Naive thymus-derived CD4-positive, alpha-beta T cell (primary cell): ENCODE results near the gene SELE. TPM values are rescaled to one million over a fixed set of nuclear protein-coding genes. Genes with fewer than 3 reads are reported as not detected.

ENCODE experiments used
- ATAC-seq: fragments of 150-1000 bp; cut with Tn5 transposase; 2 replicates; pipeline ENCODE4 v1.10.0; 2021; ENCODE audit warnings: mild to moderate bottlenecking, moderate library complexity
- CTCF ChIA-PET: fragments of 350-600 bp; sonication (Branson Sonifier 250); formaldehyde crosslinking; loops from one replicate; lab custom pipeline; 2021; ENCODE audit warnings: antibody characterized with exemption; lab: Charles Lee
- POLR2A ChIA-PET: fragments of 350-600 bp; sonication (Branson Sonifier 250); formaldehyde crosslinking; loops from one replicate; lab custom pipeline; 2021; ENCODE audit warnings: antibody characterized with exemption, inconsistent platforms; lab: Charles Lee
- DNase-seq, 9 donors: peaks; one replicate each; pipeline versions ENCODE4 v3.0.0 to v3.0.0-alpha.2; 2020 to 2022; ENCODE audit warnings: mixed read lengths in 1 of 9
- H3K27ac ChIP-seq: one replicate; pipeline ENCODE4 v1.7.0; 2013; ENCODE audit warnings: mild to moderate bottlenecking, low read depth, low read length, moderate library complexity
- H3K27me3 ChIP-seq, 2 donors: one replicate each; pipeline ENCODE4 v1.7.0; 2013; ENCODE audit warnings: low read length in 2 of 2, mild to moderate bottlenecking in 2 of 2, moderate library complexity in 2 of 2; ENCODE audit not compliant: control insufficient read depth in 2 of 2, insufficient read depth in 2 of 2
- H3K36me3 ChIP-seq, 3 experiments: 1 replicate in 2 of 3; 2 replicates in 1 of 3; pipeline ENCODE4 v1.7.0; 2013; ENCODE audit warnings: low read length in 3 of 3, mild to moderate bottlenecking in 3 of 3, moderate library complexity in 1 of 3; ENCODE audit not compliant: insufficient read depth in 3 of 3, control insufficient read depth in 2 of 3
- H3K4me1 ChIP-seq, 2 donors: one replicate each; pipeline ENCODE4 v1.7.0; 2013; ENCODE audit warnings: low read length in 2 of 2, mild to moderate bottlenecking in 2 of 2, moderate library complexity in 1 of 2; ENCODE audit not compliant: control insufficient read depth in 2 of 2, insufficient read depth in 2 of 2
- H3K4me3 ChIP-seq: 2 replicates; pipeline ENCODE4 v1.7.0; 2013; ENCODE audit warnings: mild to moderate bottlenecking, low read length
- H3K9me3 ChIP-seq, 3 experiments: 1 replicate in 2 of 3; 2 replicates in 1 of 3; pipeline ENCODE4 v1.7.0; 2013; ENCODE audit warnings: low read length in 3 of 3; ENCODE audit not compliant: control insufficient read depth in 2 of 3
- H3K27ac Mint-ChIP-seq, 9 donors: one replicate each; pipeline ENCODE4 v1.8.0; 2020 to 2022; ENCODE audit warnings: mixed read lengths in 9 of 9, mild to moderate bottlenecking in 8 of 9, moderate library complexity in 5 of 9, inconsistent platforms in 2 of 9
- H3K27me3 Mint-ChIP-seq, 5 donors: one replicate each; pipeline ENCODE4 v1.8.0; 2021 to 2022; ENCODE audit warnings: mixed read lengths in 5 of 5, mild to moderate bottlenecking in 1 of 5
- H3K36me3 Mint-ChIP-seq, 5 donors: one replicate each; pipeline ENCODE4 v1.8.0; 2020 to 2022; ENCODE audit warnings: mixed read lengths in 5 of 5, mild to moderate bottlenecking in 3 of 5, inconsistent platforms in 1 of 5
- H3K4me1 Mint-ChIP-seq, 7 donors: one replicate each; pipeline ENCODE4 v1.8.0; 2020 to 2022; ENCODE audit warnings: mixed read lengths in 7 of 7, mild to moderate bottlenecking in 3 of 7, inconsistent platforms in 1 of 7
- H3K4me3 Mint-ChIP-seq, 10 donors: one replicate each; pipeline ENCODE4 v1.8.0; 2020 to 2022; ENCODE audit warnings: mild to moderate bottlenecking in 10 of 10, mixed read lengths in 10 of 10, moderate library complexity in 6 of 10, inconsistent platforms in 2 of 10
- H3K9me3 Mint-ChIP-seq, 11 donors: one replicate each; pipeline ENCODE4 v1.8.0; 2020 to 2022; ENCODE audit warnings: mixed read lengths in 11 of 11, mild to moderate bottlenecking in 4 of 11, inconsistent platforms in 1 of 11, moderate library complexity in 1 of 11
- intact Hi-C, 2 donors: fragments of 100-400 bp; cut with micrococcal nuclease; formaldehyde crosslinking; loops; one replicate each; pipeline ENCODE4 v1.15.1; 2023
- polyA plus RNA-seq, 2 donors: library from polyadenylated mRNA; unstranded; fragments of 300-500 nt; fragmentation: Illumina TruSeq; gene quantifications; one replicate each; pipeline ENCODE4 v1.2.3, GENCODE V29; 2021
- total RNA-seq, 6 experiments: library from RNA in 5 of 6; stranded (reverse) in 5 of 6; gene quantifications; 1 replicate in 5 of 6; 2 replicates in 1 of 6; pipeline ENCODE4 v1.2.3 and lab custom pipeline; 2021 to 2026

SELE gene
- total and polyA plus RNA-seq, 7 experiments from 2014 or later, result not detected

DNA sequence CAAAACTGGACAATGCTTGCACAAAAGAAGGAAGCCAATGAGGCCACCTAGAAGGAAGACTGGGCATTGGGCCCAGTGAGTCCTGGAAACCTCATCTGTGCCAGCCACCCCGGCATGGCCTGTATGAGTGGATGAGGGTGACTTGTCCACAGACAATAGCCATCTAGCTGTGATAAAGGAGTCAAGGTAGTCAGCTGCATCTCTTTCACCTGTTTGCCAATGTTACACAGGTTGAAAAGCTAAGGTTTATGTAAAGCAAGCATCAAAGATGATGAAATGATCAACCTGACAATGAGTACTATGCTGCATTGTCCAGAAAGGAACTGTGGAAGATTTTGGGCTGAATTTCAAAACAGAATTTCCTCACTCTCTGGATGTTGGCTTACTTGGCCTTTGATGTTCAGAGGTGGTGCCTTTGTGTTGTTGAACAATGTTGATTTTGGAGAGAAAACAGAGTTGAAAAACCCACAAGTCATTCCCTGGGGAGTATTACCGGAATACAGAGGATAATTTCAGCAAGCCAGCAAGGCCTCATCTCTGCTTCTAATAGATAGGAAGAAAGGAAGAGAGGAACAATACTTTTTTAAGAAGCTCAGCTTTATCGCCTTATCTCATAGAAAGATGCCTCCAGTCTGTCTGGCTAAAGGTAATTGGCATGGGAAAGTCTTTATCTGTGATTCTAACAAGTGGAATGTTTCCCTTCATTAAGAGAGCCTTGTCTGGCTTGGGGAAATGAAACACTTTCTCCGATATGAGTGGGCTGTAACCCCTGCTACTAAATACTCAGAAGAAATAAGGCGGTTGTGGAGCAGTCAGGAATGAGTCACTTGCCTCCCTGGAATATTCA, 11.4 kb upstream of the SELE start:
- H3K4me3 Mint-ChIP-seq, result no peak overlapping the region
- intact Hi-C loops, result no loop called here
- Histone ChIP-seq H3K36me3 (no peaks in the 10 kb centered on the region), H3K4me3 (no peak overlapping the region), H3K9me3 (no peaks in the 10 kb centered on the region), H3K4me1 (no peaks in the 10 kb centered on the region), H3K27me3 (no peaks in the 10 kb centered on the region), H3K27ac (no peak overlapping the region)
- peaks cover 0 to 32% (median 5%) of the 10 kb centered on the region in 5 donors for H3K27me3 Mint-ChIP-seq
- POLR2A ChIA-PET, result interaction anchor here (0.7 kb wide), 1 partner anchor 33 kb away, joined by 3 read pairs; no protein-coding TSS in a partner anchor
- no peak for ATAC-seq
- no peaks in the 10 kb centered on the region for H3K4me1 Mint-ChIP-seq
- peaks cover 0 to 6% (median 0%) of the 10 kb centered on the region in 11 donors for H3K9me3 Mint-ChIP-seq
- H3K27ac Mint-ChIP-seq, result no peak overlapping the region
- DNase-seq, result no peak
- CTCF ChIA-PET, result no interaction called here
- peaks cover 0 to 4% (median 0%) of the 10 kb centered on the region in 5 donors for H3K36me3 Mint-ChIP-seq

GRCh38 chr1:169741666-169742394, 8.0 kb upstream of the SELE start:
- ChIA-PET POLR2A (no interaction called here), CTCF (interaction anchor here (0.7 to 1.4 kb wide), 2 partner anchors 191 to 1835 kb away, joined by 3 read pairs; no protein-coding TSS in a partner anchor)
- Histone ChIP-seq H3K27me3 (no peaks in the 10 kb centered on the region), H3K4me1 (no peaks in the 10 kb centered on the region), H3K27ac (no peak overlapping the region), H3K36me3 (no peaks in the 10 kb centered on the region), H3K4me3 (no peak overlapping the region), H3K9me3 (no peaks in the 10 kb centered on the region)
- Mint-ChIP-seq H3K36me3 (peaks cover 0 to 4% (median 0%) of the 10 kb centered on the region in 5 donors), H3K4me3 (no peak overlapping the region), H3K27ac (no peak overlapping the region), H3K27me3 (peaks cover 1 to 48% (median 10%) of the 10 kb centered on the region in 5 donors), H3K4me1 (no peaks in the 10 kb centered on the region), H3K9me3 (peaks cover 0 to 6% (median 0%) of the 10 kb centered on the region in 11 donors)
- ATAC-seq (no peak), DNase-seq (no peak)
- intact Hi-C loops, result no loop called here

- no peaks in the 10 kb centered on the region for H3K4me1 ChIP-seq
- no peak overlapping the region for H3K27ac ChIP-seq
- Mint-ChIP-seq H3K4me1 (no peaks in the 10 kb centered on the region), H3K36me3 (peaks cover 0 to 4% (median 0%) of the 10 kb centered on the region in 5 donors), H3K4me3 (no peak overlapping the region), H3K27ac (no peak overlapping the region), H3K9me3 (peaks cover 0 to 6% (median 0%) of the 10 kb centered on the region in 11 donors), H3K27me3 (peaks cover 13 to 47% (median 14%) of the 10 kb centered on the region in 5 donors)
- POLR2A ChIA-PET, result interaction anchor here (1.0 kb wide), 1 partner anchor 12 kb away, joined by 3 read pairs; no protein-coding TSS in a partner anchor
- no peak overlapping the region for H3K4me3 ChIP-seq
- H3K36me3 ChIP-seq, result no peaks in the 10 kb centered on the region
- intact Hi-C loops, result no loop called here
- no peaks in the 10 kb centered on the region for H3K27me3 ChIP-seq
- ATAC-seq (no peak), DNase-seq (no peak)
- CTCF ChIA-PET, result no interaction called here
- H3K9me3 ChIP-seq, result no peaks in the 10 kb centered on the region
Observed at GRCh38 chr1:169739980-169740379, 6.1 kb upstream of the SELE start.

DNA sequence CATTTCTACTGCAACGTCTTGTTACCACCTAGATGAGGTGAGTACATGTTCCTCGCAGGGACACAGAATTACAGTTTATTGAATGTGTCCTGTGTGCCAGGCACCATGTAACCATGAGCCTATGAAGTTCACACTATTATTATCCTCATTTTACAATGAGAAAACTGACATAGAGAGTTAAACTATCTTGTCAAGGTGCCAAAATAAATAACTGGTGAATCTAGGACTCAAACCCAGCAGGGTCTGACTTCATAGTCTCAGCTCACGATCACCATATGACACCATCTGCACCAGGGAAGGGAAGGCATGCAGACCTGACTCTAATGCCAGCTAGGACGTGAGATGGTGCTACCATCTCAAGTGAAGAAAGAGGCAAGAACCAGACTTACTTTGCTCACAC, 2.4 kb downstream of the SELE start:
- CTCF ChIA-PET, result no interaction called here
- no peaks in the 10 kb centered on the region for H3K4me1 ChIP-seq
- H3K27me3 ChIP-seq, result no peaks in the 10 kb centered on the region
- H3K36me3 ChIP-seq, result no peaks in the 10 kb centered on the region
- DNase-seq (no peak), ATAC-seq (no peak)
- Mint-ChIP-seq H3K9me3 (no peaks in the 10 kb centered on the region), H3K27ac (no peak overlapping the region), H3K4me3 (no peak overlapping the region), H3K27me3 (peaks cover 5 to 36% (median 10%) of the 10 kb centered on the region in 5 donors), H3K4me1 (no peaks in the 10 kb centered on the region), H3K36me3 (no peaks in the 10 kb centered on the region)
- H3K9me3 ChIP-seq, result no peaks in the 10 kb centered on the region
- intact Hi-C loops, result no loop called here
- POLR2A ChIA-PET, result no interaction called here
- no peak overlapping the region for H3K4me3 ChIP-seq
- H3K27ac ChIP-seq, result no peak overlapping the region

DNA sequence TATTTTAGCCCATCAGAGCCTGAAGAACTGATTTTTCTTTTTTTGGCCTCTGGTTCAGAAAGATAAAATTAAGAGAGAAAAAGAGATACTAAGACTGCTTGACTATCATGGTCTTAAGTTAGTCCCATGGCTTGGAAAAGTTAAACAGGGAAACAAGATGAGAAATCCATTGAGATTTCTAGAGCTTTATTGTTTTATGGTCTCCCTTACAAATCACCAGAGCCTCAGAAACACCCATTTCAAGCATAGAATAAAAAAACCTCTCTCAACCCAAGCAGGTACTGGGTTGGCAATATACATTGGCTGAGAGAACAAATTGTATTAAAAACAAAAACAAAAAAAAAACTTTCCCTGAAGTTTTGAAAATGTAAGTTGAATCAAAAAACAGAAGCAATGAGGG, 3.9 kb downstream of the SELE start:
- Histone ChIP-seq H3K4me1 (no peaks in the 10 kb centered on the region), H3K27me3 (no peaks in the 10 kb centered on the region), H3K36me3 (no peaks in the 10 kb centered on the region), H3K4me3 (no peak overlapping the region), H3K9me3 (no peaks in the 10 kb centered on the region), H3K27ac (no peak overlapping the region)
- CTCF ChIA-PET, result interaction anchor here (1.3 kb wide), 1 partner anchor 128 kb away, joined by 3 read pairs; no protein-coding TSS in a partner anchor
- Mint-ChIP-seq H3K36me3 (no peaks in the 10 kb centered on the region), H3K9me3 (no peaks in the 10 kb centered on the region), H3K27ac (no peak overlapping the region), H3K27me3 (peaks cover 0 to 38% (median 10%) of the 10 kb centered on the region in 5 donors), H3K4me1 (no peaks in the 10 kb centered on the region), H3K4me3 (no peak overlapping the region)
- intact Hi-C loops, result no loop called here
- DNase-seq, result no peak
- no peak for ATAC-seq
- POLR2A ChIA-PET, result no interaction called here

DNA sequence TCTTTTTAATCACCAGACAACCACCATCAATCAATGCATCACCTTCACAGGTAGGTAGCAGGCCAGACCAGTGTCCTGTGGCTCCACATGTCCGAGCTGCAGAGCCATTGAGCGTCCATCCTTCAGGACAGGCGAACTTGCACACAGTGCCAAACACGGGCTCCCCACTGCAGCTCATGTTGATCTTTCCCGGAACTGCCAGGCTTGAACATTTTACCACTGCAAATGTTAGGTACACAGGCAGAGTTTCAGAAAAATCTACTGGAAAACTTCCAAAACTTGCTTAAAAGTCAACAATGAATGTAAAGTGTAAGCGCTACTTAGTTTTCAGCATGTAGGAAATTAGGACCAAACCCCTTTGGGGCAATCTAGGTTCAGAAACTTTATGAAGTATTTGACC, 6.6 kb downstream of the SELE start:
- Mint-ChIP-seq H3K27ac (no peak overlapping the region), H3K4me3 (no peak overlapping the region), H3K27me3 (peaks cover 0 to 37% (median 6%) of the 10 kb centered on the region in 5 donors), H3K9me3 (no peaks in the 10 kb centered on the region), H3K36me3 (no peaks in the 10 kb centered on the region), H3K4me1 (no peaks in the 10 kb centered on the region)
- ChIA-PET CTCF (interaction anchor here (0.8 kb wide), 1 partner anchor 138 kb away, joined by 4 read pairs; no protein-coding TSS in a partner anchor), POLR2A (interaction anchor here (0.6 kb wide), 1 partner anchor 229 kb away, joined by 3 read pairs; no protein-coding TSS in a partner anchor)
- no peak for ATAC-seq
- no peak for DNase-seq
- no peak overlapping the region for H3K4me3 ChIP-seq
- no peaks in the 10 kb centered on the region for H3K36me3 ChIP-seq
- H3K9me3 ChIP-seq, result no peaks in the 10 kb centered on the region
- no peak overlapping the region for H3K27ac ChIP-seq
- no peaks in the 10 kb centered on the region for H3K27me3 ChIP-seq
- intact Hi-C loops, result no loop called here
- no peaks in the 10 kb centered on the region for H3K4me1 ChIP-seq
